NCI-H1436 treated with DMSO at 0.1 percent for 48 hours (cell line): ENCODE results near the gene NAV2.

Experiments
- DNase-seq: peaks from one replicate; lab custom pipeline; 2025; lab: John Stamatoyannopoulos, UW

The NAV2 gene

DNA sequence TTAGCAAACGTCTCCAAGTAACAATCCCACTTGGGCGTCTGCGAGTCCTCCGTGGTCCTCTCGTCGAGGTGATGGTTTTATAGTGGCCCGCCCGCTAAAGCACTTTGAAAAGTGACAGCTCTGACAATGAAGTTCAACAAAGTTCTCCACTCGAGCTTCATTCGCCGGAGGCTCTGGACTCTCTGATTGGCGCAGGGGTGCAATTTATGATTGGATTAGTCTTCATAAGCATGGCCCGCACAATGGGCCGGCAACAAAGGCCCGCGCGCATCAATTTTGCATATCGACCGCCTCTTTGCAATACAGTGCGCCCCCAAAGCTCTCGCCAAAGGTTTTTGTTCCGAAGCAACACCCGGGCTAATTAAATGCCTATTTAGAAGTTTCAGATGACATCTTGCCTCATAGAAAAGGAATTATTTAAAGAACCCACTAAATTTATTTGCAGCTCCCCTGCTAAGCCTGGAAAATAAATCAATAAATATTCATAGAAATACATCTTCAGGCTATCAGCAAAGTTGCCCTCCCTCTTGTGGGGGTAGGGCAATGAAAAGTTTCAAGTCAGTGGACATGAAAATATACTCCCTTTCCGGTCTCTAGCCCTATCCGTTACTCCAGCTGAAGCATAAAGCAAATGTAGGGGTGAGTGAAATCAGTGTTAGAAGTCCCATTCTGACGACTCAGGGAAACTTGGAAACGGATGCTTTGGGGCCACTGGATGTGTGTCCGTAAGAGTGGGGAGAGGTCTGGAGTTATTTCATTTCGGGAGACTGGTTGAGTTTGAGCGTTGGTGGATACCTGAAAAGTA, 448.0 kb downstream of the NAV2 start, which contains the start of gene DBX1:
DBX1 (minus strand) TSS at position 51 of the 805 bp plus-strand sequence. CDS start 151 bp downstream, outside the sequence.
- DNase-seq, result no peak

DNA sequence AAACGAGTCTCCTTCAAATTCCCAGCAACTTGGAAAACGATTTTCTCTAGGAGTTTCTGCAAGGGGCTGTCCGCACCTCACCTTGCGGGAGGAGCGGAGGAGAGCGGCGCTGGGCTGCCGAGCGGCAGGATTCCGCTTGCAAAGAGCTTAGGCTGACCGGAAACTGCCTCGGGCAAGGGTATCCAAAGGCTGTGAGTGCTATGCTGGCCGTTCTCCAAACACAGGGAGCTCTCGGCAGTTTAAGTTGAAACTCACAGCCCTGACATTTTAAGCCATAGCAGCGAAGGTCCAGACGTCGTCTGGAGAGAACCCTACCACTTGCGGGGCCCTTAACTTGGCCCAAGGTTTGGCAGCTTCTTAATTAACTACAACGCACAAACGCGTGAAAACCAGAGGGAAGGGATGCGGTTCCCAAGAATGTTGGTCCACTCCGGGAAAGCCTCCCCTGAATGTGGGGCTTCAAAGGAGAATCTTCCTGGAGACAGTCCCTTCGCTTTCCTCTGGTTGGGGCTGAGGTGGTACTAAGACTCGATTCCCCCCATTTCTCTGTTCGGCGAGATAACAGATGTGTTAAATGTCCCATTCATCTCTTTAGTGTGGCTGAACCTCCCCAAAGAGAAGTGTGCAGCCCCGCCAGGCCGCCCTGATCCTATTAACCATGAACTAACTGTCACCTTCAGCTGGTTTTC, 448.7 kb downstream of the NAV2 start:
- DNase-seq, result no peak

DNA sequence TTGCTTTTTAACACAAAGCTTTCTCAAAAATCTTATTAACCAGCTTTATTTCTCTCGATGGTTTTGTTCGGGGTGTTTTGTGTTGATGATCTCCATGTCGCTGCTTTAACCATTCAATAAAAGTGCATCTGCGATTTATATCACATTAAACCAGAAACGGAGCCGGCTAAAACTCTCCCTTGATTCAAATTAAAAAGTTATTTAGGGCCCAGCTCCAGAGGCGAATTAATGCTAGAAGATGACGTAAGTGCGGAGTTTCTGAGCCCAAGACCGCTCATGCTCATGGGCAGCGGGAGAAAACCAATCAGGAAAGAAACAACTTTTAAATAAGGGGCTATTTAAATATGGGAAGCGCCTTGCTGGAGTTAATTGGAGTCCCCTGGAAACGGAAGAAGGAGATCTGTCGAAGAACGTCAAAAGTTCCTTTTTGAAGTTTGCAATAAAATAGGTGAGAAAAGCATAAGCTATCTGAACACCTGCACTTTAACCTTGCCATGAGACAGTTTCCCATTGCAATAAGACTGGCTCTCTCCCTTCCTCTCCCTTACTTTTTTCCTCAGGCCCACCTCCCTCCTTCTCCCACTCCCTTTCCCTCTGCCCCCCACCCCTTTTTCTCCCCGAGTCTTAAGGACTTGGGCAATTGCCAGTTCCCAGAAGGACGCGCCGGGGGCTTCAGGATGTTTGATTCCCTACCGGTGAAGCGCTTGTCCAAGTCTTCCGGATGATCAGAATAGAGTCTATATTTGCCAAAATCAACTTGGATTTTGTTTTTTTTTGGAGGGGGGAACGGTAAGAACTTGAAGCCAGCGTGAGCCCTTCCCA, 449.5 kb downstream of the NAV2 start:
- DNase-seq, result no peak

DNA sequence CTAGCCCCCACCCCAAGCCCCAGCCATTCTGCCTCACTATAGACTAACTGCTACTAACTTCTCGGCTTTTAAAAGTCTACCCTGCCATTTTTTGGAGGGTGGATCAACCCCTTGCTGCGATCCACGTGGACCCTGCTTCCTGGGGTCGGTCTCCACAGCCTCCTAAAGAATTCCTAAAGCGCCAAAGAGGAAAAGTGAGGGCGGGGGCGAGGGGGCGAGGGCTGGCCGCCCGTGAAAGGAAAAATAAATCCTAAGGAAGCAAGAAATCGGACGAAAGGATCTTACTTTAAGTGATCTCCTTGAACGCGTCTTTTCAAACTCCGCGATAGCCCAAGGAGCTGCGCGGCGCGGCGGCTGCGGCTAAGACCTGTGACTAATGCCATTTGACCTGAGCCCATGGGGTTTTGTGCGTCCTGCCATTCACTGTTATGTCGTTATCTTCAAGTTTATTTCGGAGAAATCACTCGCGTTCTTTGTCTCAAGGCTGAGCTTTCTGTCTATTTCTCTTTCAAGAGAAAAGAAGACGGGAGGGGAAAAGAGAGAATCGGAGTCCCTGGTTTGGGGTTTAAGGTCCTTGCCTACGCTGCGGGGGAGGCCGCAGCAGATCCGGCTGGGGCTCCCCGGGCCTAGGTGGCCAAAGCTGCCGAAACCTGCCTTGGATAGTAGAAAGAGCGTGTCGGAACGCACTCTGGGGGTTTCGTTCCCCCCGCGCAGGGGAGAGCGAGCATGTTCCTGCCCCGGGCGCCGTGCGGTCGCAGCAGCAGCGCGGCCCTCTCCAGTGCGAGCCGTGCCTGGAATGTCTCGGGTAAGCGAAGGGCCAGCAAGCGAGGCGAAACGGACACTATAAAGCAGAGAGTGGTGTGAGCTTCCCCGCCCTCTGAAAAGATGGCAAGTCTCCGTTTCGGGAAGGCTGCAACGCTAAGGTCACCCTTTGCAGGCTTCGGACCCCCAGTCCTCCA, 450.5 kb downstream of the NAV2 start:
- DNase-seq, result no peak

DNA sequence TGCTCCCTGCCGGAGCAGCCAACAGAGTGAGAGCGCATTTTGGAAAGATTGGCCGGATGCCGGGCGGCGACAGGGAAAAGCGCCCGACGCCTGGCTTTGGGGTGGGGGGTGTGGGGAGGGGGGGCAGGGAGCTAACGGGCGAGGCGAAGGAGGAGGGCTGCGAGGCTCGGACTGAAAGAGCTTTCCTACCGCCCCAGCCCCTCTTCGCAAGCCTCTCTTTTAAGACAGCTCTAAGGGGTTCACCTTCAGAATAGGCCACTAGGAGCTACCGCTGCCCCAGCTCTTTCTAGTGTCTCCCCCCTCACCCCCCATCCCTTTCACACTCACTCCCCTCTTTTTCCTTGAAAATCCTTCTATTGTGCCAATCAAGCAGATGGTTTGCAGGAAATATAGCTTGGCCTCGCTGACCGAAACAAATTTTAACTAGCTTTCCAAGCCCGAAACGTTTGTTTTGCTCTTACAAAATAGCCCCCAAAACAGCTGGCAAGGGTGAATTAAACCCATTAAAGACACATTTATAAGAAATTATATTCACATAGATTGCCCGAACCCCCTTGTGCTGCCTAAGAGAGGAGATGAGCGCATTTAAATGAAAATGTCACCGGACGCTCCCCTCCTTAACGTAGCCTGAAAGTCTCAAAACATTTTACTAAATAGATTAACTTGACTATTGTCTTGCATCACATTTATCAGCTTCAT, 451.3 kb downstream of the NAV2 start:
- no peak for DNase-seq
